RWPE2 (cell line): ENCODE data around the gene KCNK6.
A peak's percentile ranks its signal among the peaks of the same experiment; 100 is the strongest.

Experiments
- ATAC-seq: fragments of 200-7000 bp; cut with Tn5 transposase; 3 replicates; pipeline ENCODE4 v1.9.1; 2021; ENCODE audit warnings: low read depth
- DNase-seq: peaks from one replicate; pipeline ENCODE4 v3.0.0-alpha.2; 2020; ENCODE audit warnings: low spot score
- H3K27ac ChIP-seq: fragments of 450-650 bp; 2 replicates; pipeline ENCODE4 v1.5.1; 2017; ENCODE audit warnings: mild to moderate bottlenecking; ENCODE audit not compliant: poor library complexity, severe bottlenecking
- H3K27me3 ChIP-seq: fragments of 250-450 bp; sonication (Bioruptor Pico); 2 replicates; pipeline ENCODE4 v1.5.1; 2021; ENCODE audit warnings: mild to moderate bottlenecking, moderate library complexity; ENCODE audit not compliant: insufficient read depth, poor library complexity, severe bottlenecking
- H3K36me3 ChIP-seq: fragments of 250-450 bp; sonication (Bioruptor Pico); 2 replicates; pipeline ENCODE4 v1.5.1; 2020; ENCODE audit warnings: low read depth, mild to moderate bottlenecking, moderate library complexity
- H3K4me1 ChIP-seq: fragments of 250-450 bp; sonication (Bioruptor Pico); 2 replicates; pipeline ENCODE4 v1.5.1; 2021; ENCODE audit warnings: mild to moderate bottlenecking, moderate library complexity; ENCODE audit not compliant: insufficient read depth, poor library complexity, severe bottlenecking
- H3K4me3 ChIP-seq: fragments of 250-450 bp; sonication (Bioruptor Pico); 2 replicates; pipeline ENCODE4 v1.5.1; 2021; ENCODE audit warnings: mild to moderate bottlenecking, moderate library complexity; ENCODE audit not compliant: severe bottlenecking
- H3K9me3 ChIP-seq: fragments of 250-450 bp; sonication (Bioruptor Pico); 2 replicates; pipeline ENCODE4 v1.5.1; 2021; ENCODE audit warnings: mild to moderate bottlenecking, moderate library complexity; ENCODE audit not compliant: severe bottlenecking
- CTCF ChIP-seq: fragments of 450-650 bp; IDR thresholded peaks from one replicate; pipeline ENCODE4 v1.5.1; 2017; ENCODE audit warnings: mild to moderate bottlenecking, moderate library complexity; ENCODE audit not compliant: poor library complexity, severe bottlenecking

The KCNK6 gene

DNA sequence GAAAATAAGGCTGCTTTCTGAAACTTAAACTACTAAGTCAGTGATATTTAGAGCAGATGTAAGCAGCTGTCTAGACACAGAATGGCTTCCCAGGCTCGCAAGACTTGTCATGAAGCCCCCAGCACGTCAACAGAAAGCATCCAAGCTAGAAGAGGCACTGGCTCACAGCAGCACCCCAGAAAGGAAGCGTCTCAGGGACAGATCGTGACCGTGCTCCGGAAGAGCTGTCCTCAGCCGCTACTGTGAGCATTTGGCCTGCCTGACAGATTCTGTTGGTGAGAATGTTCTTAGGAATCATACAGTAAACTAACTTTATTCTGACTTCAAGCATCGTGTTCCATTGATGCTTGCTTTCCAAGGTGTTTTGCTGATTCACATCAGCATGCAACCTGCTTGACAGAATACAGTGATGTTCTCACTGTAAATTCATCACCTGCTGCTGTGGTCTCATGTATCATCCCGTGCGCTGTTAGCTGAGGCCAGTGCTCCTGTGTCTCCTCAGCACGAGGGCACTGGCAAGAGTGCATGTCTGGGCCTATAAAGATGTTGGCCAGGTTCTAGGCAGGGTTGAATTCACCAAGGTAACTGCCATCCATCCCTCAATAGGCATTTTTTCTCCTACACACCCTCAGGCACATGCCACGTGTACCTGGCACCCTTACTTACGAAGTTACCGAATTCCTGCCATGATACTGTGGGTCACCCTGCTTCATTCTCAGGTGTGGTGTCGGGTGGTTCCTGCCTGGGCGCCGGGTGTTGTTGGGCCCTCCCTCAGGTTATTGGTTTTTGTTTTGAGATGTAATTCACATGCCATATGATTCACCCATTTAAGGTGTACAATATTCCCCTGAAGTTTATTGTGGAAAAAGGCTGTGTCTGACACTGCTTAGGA lies 39.4 kb upstream of the KCNK6 start:
- Histone ChIP-seq H3K4me3 (no peak overlapping the region), H3K27me3 (no peaks in the 10 kb centered on the region), H3K27ac (no peak overlapping the region), H3K36me3 (peaks cover 73% of the 10 kb centered on the region), H3K4me1 (peaks cover 30% of the 10 kb centered on the region), H3K9me3 (no peaks in the 10 kb centered on the region)
- peak; percentile 31; the same call in 2 of the 3 replicates for ATAC-seq
- no peak for DNase-seq
- no peak for TF ChIP-seq CTCF

GRCh38 chr19:38281811-38282566 lies 37.7 kb upstream of the KCNK6 start:
- DNase-seq, result no peak
- Histone ChIP-seq H3K4me3 (no peak overlapping the region), H3K4me1 (peaks cover 28% of the 10 kb centered on the region), H3K27ac (peak overlapping the region; percentile 4), H3K36me3 (peaks cover 86% of the 10 kb centered on the region), H3K27me3 (no peaks in the 10 kb centered on the region), H3K9me3 (no peaks in the 10 kb centered on the region)
- ATAC-seq, result no peak
- no peak for TF ChIP-seq CTCF

DNA sequence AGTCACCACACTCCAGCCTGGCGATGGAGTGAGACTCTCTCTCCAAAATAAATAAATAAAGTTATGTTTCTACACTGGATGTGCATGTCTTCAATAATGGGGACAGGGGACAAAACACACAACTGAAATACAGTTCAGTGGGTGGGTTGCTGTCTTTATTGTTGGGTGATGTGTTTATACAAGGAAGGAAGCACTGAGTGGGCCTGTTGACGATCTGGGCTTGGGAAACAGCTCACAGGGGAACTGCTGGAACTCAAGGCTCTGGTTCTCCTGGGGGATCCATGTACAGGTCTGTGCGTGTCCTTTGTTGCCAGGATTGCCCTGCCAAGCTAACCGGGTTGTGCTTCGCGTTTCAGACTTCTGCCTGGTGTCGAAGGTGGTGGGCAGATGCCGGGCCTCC lies 36.4 kb upstream of the KCNK6 start:
- DNase-seq (no peak), ATAC-seq (no peak)
- peak overlapping the region; percentile 4 for H3K27ac ChIP-seq
- TF ChIP-seq CTCF, result no peak
- H3K4me1 ChIP-seq, result peaks cover 15% of the 10 kb centered on the region
- H3K9me3 ChIP-seq, result no peaks in the 10 kb centered on the region
- no peak overlapping the region for H3K4me3 ChIP-seq
- peaks cover 95% of the 10 kb centered on the region for H3K36me3 ChIP-seq
- no peaks in the 10 kb centered on the region for H3K27me3 ChIP-seq

DNA sequence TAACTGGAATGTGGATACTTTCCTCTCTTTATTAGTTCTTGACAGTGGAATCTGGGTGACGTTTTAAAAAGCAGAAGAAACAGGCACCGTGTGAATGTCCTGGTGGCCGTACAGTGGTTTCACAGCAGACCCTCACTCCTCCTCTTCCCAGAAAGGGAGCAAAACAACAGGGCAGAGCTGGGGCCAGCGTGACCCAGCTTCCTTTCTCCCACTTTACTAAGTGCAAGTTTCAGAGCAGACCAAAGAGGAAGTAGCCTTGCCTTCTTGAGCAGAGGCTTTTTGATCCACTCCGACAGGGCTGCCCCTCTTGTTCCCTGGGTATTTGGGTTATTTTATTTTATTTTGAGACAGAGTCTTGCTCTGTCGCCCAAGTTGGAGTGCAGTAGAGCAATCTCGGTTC lies 35.2 kb upstream of the KCNK6 start:
- ATAC-seq, result no peak
- peaks cover 14% of the 10 kb centered on the region for H3K4me1 ChIP-seq

More for the DNA sequence above, 35.2 kb upstream of the KCNK6 start:
- no peak overlapping the region for H3K4me3 ChIP-seq
- H3K36me3 ChIP-seq, result peaks cover 95% of the 10 kb centered on the region
- no peak overlapping the region for H3K27ac ChIP-seq
- no peak for TF ChIP-seq CTCF
- no peak for DNase-seq
- H3K9me3 ChIP-seq, result no peaks in the 10 kb centered on the region
- H3K27me3 ChIP-seq, result no peaks in the 10 kb centered on the region
